Measurements from ENCODE around the gene ZP1. TPM values are rescaled to one million over a fixed set of nuclear protein-coding genes. Genes with fewer than 3 reads are reported as not detected.

ZP1 gene
- total and polyA plus RNA-seq, 2 of the 13 experiments (the other 11 are each of a cell fraction or from before 2014, with no cell fraction given): 0.16 TPM; not detected in 1

DNA sequence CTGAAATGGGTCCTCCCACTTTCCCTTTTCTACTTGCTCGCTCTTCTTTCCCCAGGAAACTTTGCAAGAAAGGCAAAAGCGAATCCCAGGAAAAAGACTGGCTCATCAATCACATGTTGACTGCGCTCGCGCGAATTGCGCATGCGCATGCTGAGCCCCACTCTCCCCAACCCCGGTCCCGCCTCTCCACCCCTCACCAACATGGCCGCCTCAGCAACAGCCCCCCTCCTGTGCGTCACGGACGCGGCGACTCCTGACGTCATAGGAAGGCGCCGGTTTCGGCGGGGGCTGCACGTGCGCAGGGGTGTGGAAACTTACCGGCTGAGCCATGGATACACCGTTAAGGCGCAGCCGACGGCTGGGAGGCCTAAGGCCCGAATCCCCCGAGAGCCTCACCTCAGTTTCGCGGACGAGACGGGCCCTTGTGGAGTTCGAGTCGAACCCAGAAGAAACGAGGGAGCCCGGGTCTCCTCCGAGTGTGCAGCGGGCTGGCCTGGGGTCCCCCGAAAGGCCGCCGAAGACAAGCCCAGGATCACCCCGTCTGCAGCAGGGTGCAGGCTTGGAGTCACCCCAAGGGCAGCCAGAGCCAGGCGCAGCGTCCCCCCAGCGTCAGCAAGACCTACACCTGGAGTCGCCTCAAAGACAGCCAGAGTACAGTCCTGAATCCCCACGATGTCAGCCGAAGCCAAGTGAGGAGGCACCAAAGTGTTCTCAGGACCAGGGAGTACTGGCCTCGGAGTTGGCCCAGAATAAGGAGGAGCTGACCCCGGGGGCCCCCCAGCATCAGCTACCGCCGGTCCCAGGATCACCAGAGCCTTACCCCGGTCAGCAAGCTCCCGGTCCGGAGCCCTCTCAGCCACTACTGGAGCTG is 25.3 kb upstream of the ZP1 start, which contains the start of gene CCDC86 (continued):
- TF ChIP-seq, protein P1, sequence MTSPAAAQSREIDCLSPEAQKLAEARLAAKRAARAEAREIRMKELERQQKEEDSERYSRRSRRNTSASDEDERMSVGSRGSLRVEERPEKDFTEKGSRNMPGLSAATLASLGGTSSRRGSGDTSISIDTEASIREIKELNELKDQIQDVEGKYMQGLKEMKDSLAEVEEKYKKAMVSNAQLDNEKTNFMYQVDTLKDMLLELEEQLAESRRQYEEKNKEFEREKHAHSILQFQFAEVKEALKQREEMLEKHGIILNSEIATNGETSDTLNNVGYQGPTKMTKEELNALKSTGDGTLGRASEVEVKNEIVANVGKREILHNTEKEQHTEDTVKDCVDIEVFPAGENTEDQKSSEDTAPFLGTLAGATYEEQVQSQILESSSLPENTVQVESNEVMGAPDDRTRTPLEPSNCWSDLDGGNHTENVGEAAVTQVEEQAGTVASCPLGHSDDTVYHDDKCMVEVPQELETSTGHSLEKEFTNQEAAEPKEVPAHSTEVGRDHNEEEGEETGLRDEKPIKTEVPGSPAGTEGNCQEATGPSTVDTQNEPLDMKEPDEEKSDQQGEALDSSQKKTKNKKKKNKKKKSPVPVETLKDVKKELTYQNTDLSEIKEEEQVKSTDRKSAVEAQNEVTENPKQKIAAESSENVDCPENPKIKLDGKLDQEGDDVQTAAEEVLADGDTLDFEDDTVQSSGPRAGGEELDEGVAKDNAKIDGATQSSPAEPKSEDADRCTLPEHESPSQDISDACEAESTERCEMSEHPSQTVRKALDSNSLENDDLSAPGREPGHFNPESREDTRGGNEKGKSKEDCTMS (CRISPR knock-in tag; conservative IDR thresholded peaks at IDR 0.05): no peak
- TF ChIP-seq ZNF549 (CRISPR knock-in tag; IDR thresholded peaks at IDR 0.05): no peak
- no peak for TF ChIP-seq ARID2 (CRISPR knock-in tag; IDR thresholded peaks at IDR 0.05; ENCODE audit: borderline replicate concordance)
- peak; percentile 78; the same call in 1 of the 2 replicates for TF ChIP-seq TFE3 (CRISPR knock-in tag; IDR thresholded peaks at IDR 0.05)
- peak; percentile 81; the same call in 1 of the 2 replicates for TF ChIP-seq SMAD3 (CRISPR knock-in tag; IDR thresholded peaks at IDR 0.05)
- TF ChIP-seq, protein P2, sequence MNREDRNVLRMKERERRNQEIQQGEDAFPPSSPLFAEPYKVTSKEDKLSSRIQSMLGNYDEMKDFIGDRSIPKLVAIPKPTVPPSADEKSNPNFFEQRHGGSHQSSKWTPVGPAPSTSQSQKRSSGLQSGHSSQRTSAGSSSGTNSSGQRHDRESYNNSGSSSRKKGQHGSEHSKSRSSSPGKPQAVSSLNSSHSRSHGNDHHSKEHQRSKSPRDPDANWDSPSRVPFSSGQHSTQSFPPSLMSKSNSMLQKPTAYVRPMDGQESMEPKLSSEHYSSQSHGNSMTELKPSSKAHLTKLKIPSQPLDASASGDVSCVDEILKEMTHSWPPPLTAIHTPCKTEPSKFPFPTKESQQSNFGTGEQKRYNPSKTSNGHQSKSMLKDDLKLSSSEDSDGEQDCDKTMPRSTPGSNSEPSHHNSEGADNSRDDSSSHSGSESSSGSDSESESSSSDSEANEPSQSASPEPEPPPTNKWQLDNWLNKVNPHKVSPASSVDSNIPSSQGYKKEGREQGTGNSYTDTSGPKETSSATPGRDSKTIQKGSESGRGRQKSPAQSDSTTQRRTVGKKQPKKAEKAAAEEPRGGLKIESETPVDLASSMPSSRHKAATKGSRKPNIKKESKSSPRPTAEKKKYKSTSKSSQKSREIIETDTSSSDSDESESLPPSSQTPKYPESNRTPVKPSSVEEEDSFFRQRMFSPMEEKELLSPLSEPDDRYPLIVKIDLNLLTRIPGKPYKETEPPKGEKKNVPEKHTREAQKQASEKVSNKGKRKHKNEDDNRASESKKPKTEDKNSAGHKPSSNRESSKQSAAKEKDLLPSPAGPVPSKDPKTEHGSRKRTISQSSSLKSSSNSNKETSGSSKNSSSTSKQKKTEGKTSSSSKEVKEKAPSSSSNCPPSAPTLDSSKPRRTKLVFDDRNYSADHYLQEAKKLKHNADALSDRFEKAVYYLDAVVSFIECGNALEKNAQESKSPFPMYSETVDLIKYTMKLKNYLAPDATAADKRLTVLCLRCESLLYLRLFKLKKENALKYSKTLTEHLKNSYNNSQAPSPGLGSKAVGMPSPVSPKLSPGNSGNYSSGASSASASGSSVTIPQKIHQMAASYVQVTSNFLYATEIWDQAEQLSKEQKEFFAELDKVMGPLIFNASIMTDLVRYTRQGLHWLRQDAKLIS (CRISPR knock-in tag; IDR thresholded peaks at IDR 0.05): no peak
- peak; percentile 93 for TF ChIP-seq ZNF746 (CRISPR knock-in tag; IDR thresholded peaks at IDR 0.05)
- TF ChIP-seq NONO (IDR thresholded peaks at IDR 0.05): no peak
- TF ChIP-seq NONO (CRISPR knock-in tag; conservative IDR thresholded peaks at IDR 0.05): peak; percentile 97
- no peak for TF ChIP-seq ZNF282 (IDR thresholded peaks at IDR 0.05; ENCODE audit: partially characterized antibody)
- TF ChIP-seq ZNF75D (CRISPR knock-in tag; IDR thresholded peaks at IDR 0.05; ENCODE audit: borderline replicate concordance): no peak
- peak; percentile 57 for TF ChIP-seq DRAP1 (CRISPR knock-in tag; IDR thresholded peaks at IDR 0.05)
- peak; percentile 66; the same call in 1 of the 2 replicates for TF ChIP-seq ZNF605 (CRISPR knock-in tag; IDR thresholded peaks at IDR 0.05)
- TF ChIP-seq ZNF383 (CRISPR knock-in tag; IDR thresholded peaks at IDR 0.05; ENCODE audit: borderline replicate concordance): no peak
- TF ChIP-seq ZNF329 (CRISPR knock-in tag; IDR thresholded peaks at IDR 0.05; ENCODE audit: low read depth): no peak
- no peak; the same call in 1 of the 2 replicates for TF ChIP-seq ZNF598 (CRISPR knock-in tag; IDR thresholded peaks at IDR 0.05; ENCODE audit: borderline replicate concordance)
- TF ChIP-seq ZNF138 (CRISPR knock-in tag; IDR thresholded peaks at IDR 0.05; ENCODE audit: low read depth): 0 out of 2 replicates have a peak, but pooled peaks have one; percentile 32
- TF ChIP-seq RBM39 (IDR thresholded peaks at IDR 0.05; ENCODE audit: low read depth, low read length, poor library complexity, severe bottlenecking): peak; percentile 73
- TF ChIP-seq HNF4G (IDR thresholded peaks at IDR 0.05; ENCODE audit: borderline replicate concordance, low read depth, low read length): no peak
- TF ChIP-seq HNF4G (CRISPR knock-in tag; IDR thresholded peaks at IDR 0.05; ENCODE audit: borderline replicate concordance, low read depth): no peak
- no peak; the same call in 1 of the 2 replicates for TF ChIP-seq ZNF34 (CRISPR knock-in tag; IDR thresholded peaks at IDR 0.05; ENCODE audit: borderline replicate concordance)
